Neuronal stem cell (in vitro differentiated cells): ENCODE results near the gene FBL.

Source experiments
- DNase-seq: peaks from one replicate; pipeline ENCODE4 v3.0.0-alpha.2; 2013; ENCODE audit warnings: low spot score
- H2AFZ ChIP-seq: one replicate; pipeline ENCODE4 v1.6.1; 2013; ENCODE audit warnings: mild to moderate bottlenecking, low read length, inconsistent platforms
- H2AK5ac ChIP-seq: 2 replicates; pipeline ENCODE4 v1.6.1; 2013; ENCODE audit warnings: low read depth, mild to moderate bottlenecking, inconsistent platforms, low read length, moderate library complexity, mixed read lengths
- H2BK120ac ChIP-seq: 2 replicates; pipeline ENCODE4 v1.6.1; 2013; ENCODE audit warnings: low read depth, mild to moderate bottlenecking, inconsistent platforms, low read length, moderate library complexity, mixed read lengths
- H2BK12ac ChIP-seq: one replicate; pipeline ENCODE4 v1.6.1; 2013; ENCODE audit warnings: low read length, inconsistent platforms
- H2BK15ac ChIP-seq: 2 replicates; pipeline ENCODE4 v1.6.1; 2013; ENCODE audit warnings: mild to moderate bottlenecking, low read length, inconsistent platforms, mixed read lengths
- H2BK5ac ChIP-seq: one replicate; pipeline ENCODE4 v1.6.1; 2013; ENCODE audit warnings: inconsistent platforms, mild to moderate bottlenecking, low read length, moderate library complexity
- H3K14ac ChIP-seq: one replicate; pipeline ENCODE4 v1.6.1; 2013; ENCODE audit warnings: low read length, inconsistent platforms
- H3K18ac ChIP-seq: 2 replicates; pipeline ENCODE4 v1.6.1; 2013; ENCODE audit warnings: low read length, inconsistent platforms
- H3K23ac ChIP-seq: 2 replicates; pipeline ENCODE4 v1.6.1; 2013; ENCODE audit warnings: low read depth, mild to moderate bottlenecking, mixed read lengths, low read length, inconsistent platforms; ENCODE audit not compliant: poor library complexity
- H3K27ac ChIP-seq: replicated peaks from 3 replicates; pipeline ENCODE4 v1.5.1; 2013; ENCODE audit warnings: low read length, inconsistent platforms
- H3K27me3 ChIP-seq, 3 experiments: 2 replicates each; pipeline ENCODE4 v1.6.1; 2013; ENCODE audit warnings: low read length in 3 of 3, mild to moderate bottlenecking in 2 of 3, inconsistent platforms in 1 of 3, low read depth in 1 of 3, mixed read lengths in 1 of 3, moderate library complexity in 1 of 3; ENCODE audit not compliant: control insufficient read depth in 3 of 3, insufficient read depth in 3 of 3
- H3K36me3 ChIP-seq, 2 donors: replicated peaks in 1 of 2; 2 replicates each; pipeline ENCODE4 v1.6.1; 2013; ENCODE audit warnings: low read length in 2 of 2; ENCODE audit not compliant: control insufficient read depth in 2 of 2, insufficient read depth in 2 of 2
- H3K4ac ChIP-seq: 2 replicates; pipeline ENCODE4 v1.6.1; 2013; ENCODE audit warnings: inconsistent platforms, mild to moderate bottlenecking, low read length, moderate library complexity
- H3K4me1 ChIP-seq, 2 donors: 1 replicate in 1 of 2; 2 replicates in 1 of 2; pipeline ENCODE4 v1.6.1; 2013; ENCODE audit warnings: low read length in 2 of 2, low read depth in 1 of 2; ENCODE audit not compliant: control insufficient read depth in 2 of 2, insufficient read depth in 1 of 2
- H3K4me2 ChIP-seq: one replicate; pipeline ENCODE4 v1.6.1; 2013; ENCODE audit warnings: mild to moderate bottlenecking, low read length, inconsistent platforms; ENCODE audit not compliant: insufficient read depth, poor library complexity, severe bottlenecking
- H3K4me3 ChIP-seq, 2 donors: 2 replicates each; pipeline ENCODE4 v1.5.1; 2013; ENCODE audit warnings: low read length in 2 of 2, mild to moderate bottlenecking in 2 of 2, inconsistent platforms in 1 of 2, moderate library complexity in 1 of 2
- H3K79me1 ChIP-seq: one replicate; pipeline ENCODE4 v1.6.1; 2013; ENCODE audit warnings: low read depth, mild to moderate bottlenecking, inconsistent platforms, low read length, moderate library complexity
- H3K9ac ChIP-seq: one replicate; pipeline ENCODE4 v1.6.1; 2013; ENCODE audit warnings: mild to moderate bottlenecking, low read depth, low read length, inconsistent platforms; ENCODE audit not compliant: poor library complexity
- H3K9me3 ChIP-seq, 2 donors: replicated peaks in 1 of 2; 2 replicates each; pipeline versions ENCODE3 to v1.6.1; 2013; ENCODE audit warnings: low read length in 2 of 2, mild to moderate bottlenecking in 2 of 2, inconsistent platforms in 1 of 2, low read depth in 1 of 2, mixed read lengths in 1 of 2, moderate library complexity in 1 of 2; ENCODE audit not compliant: control insufficient read depth in 2 of 2, insufficient read depth in 1 of 2
- H4K8ac ChIP-seq: one replicate; pipeline ENCODE4 v1.6.1; 2013; ENCODE audit warnings: low read depth, mild to moderate bottlenecking, inconsistent platforms, low read length, moderate library complexity
- H4K91ac ChIP-seq: one replicate; pipeline ENCODE4 v1.6.1; 2013; ENCODE audit warnings: low read length, low read depth, mild to moderate bottlenecking, inconsistent platforms; ENCODE audit not compliant: poor library complexity
- WGBS, 2 donors: extraction: QIAGEN DNeasy Blood & Tissue Kit; methylation state at CpG; one replicate each; pipeline ENCODE4 v1.1.7; 2013; ENCODE audit warnings: missing lambda C conversion rate in 2 of 2, mixed read lengths in 1 of 2; ENCODE audit not compliant: insufficient read length in 2 of 2, insufficient replicate concordance in 1 of 2; ENCODE audit errors: extremely low coverage in 2 of 2; 5-methylcytosine and 5-hydroxymethylcytosine counted together

Gene FBL

GRCh38 chr19:39867133-39867532 lies 21.0 kb upstream of the FBL start:
- no peak for DNase-seq
- H3K9ac ChIP-seq = no peak overlapping the region
- peak overlapping the region; percentile 47 for H3K14ac ChIP-seq
- no CpG with 5 or more reads among the region's 2 CpGs for WGBS, 2 donors
- H2AK5ac ChIP-seq = no peak overlapping the region
- H2BK12ac ChIP-seq = no peak overlapping the region
- no peak overlapping the region for H4K8ac ChIP-seq
- H3K27me3 ChIP-seq = peaks cover 0 to 8% (median 0%) of the 10 kb centered on the region in 3 experiments
- no peak overlapping the region for H3K4ac ChIP-seq
- H3K4me1 ChIP-seq = peaks cover 0 to 5% of the 10 kb centered on the region in 2 donors
- peak overlapping the region; percentile 1 for H3K23ac ChIP-seq
- no peak overlapping the region for H2BK120ac ChIP-seq
- no peak overlapping the region for H3K27ac ChIP-seq
- no peak overlapping the region for H3K18ac ChIP-seq
- H3K4me3 ChIP-seq = no peak overlapping the region
- H3K9me3 ChIP-seq = no peaks in the 10 kb centered on the region
- no peaks in the 10 kb centered on the region for H3K79me1 ChIP-seq
- no peak overlapping the region for H2BK5ac ChIP-seq
- H2AFZ ChIP-seq = no peak overlapping the region
- H3K36me3 ChIP-seq = no peaks in the 10 kb centered on the region
- H2BK15ac ChIP-seq = no peak overlapping the region
- no peak overlapping the region for H4K91ac ChIP-seq
- H3K4me2 ChIP-seq = no peak overlapping the region

- Histone ChIP-seq H3K4me2 (no peak overlapping the region), H2BK120ac (no peak overlapping the region), H2AK5ac (no peak overlapping the region), H3K4ac (no peak overlapping the region), H3K27me3 (peaks cover 0 to 8% (median 0%) of the 10 kb centered on the region in 3 experiments), H3K4me3 (no peak overlapping the region), H3K18ac (no peak overlapping the region), H2BK15ac (no peak overlapping the region), H3K79me1 (no peaks in the 10 kb centered on the region), H3K4me1 (peaks cover 0 to 5% of the 10 kb centered on the region in 2 donors), H3K9ac (no peak overlapping the region), H4K91ac (no peak overlapping the region), H3K36me3 (no peaks in the 10 kb centered on the region), H3K23ac (no peak overlapping the region), H3K9me3 (no peaks in the 10 kb centered on the region), H4K8ac (no peak overlapping the region), H3K27ac (no peak overlapping the region), H2AFZ (no peak overlapping the region), H2BK5ac (no peak overlapping the region), H3K14ac (no peak overlapping the region), H2BK12ac (no peak overlapping the region)
- no peak for DNase-seq
- no CpG with 5 or more reads among the region's 5 CpGs for WGBS, 2 donors
Observed at GRCh38 chr19:39865953-39866352, 19.8 kb upstream of the FBL start.

- Histone ChIP-seq H3K9ac (no peak overlapping the region), H3K79me1 (no peaks in the 10 kb centered on the region), H2BK120ac (no peak overlapping the region), H2BK15ac (no peak overlapping the region), H3K4me2 (no peak overlapping the region), H3K9me3 (no peaks in the 10 kb centered on the region), H3K18ac (no peak overlapping the region), H2AK5ac (no peak overlapping the region), H3K36me3 (no peaks in the 10 kb centered on the region), H3K4me1 (peaks cover 0 to 3% of the 10 kb centered on the region in 2 donors), H2AFZ (no peak overlapping the region), H2BK12ac (no peak overlapping the region), H3K27me3 (peaks cover 0 to 8% (median 0%) of the 10 kb centered on the region in 3 experiments), H4K91ac (no peak overlapping the region), H2BK5ac (no peak overlapping the region), H3K23ac (no peak overlapping the region), H4K8ac (no peak overlapping the region), H3K4me3 (no peak overlapping the region), H3K4ac (no peak overlapping the region), H3K14ac (no peak overlapping the region), H3K27ac (no peak overlapping the region)
- WGBS, 2 donors = no CpG with 5 or more reads among the region's 2 CpGs
- DNase-seq = no peak
Observed at GRCh38 chr19:39865186-39865585, 19.0 kb upstream of the FBL start.

- Histone ChIP-seq H3K23ac (no peak overlapping the region), H3K4me2 (no peak overlapping the region)
Observed at GRCh38 chr19:39864118-39864517, 17.9 kb upstream of the FBL start.

More at GRCh38 chr19:39864118-39864517, 17.9 kb upstream of the FBL start:
- DNase-seq = no peak
- Histone ChIP-seq H2BK5ac (no peak overlapping the region), H3K14ac (no peak overlapping the region), H2AFZ (no peak overlapping the region), H3K18ac (no peak overlapping the region), H3K27ac (no peak overlapping the region), H2BK120ac (no peak overlapping the region), H2BK15ac (no peak overlapping the region), H4K91ac (no peak overlapping the region), H3K9ac (no peak overlapping the region), H3K4me1 (no peaks in the 10 kb centered on the region), H2AK5ac (no peak overlapping the region), H3K4ac (no peak overlapping the region), H3K36me3 (no peaks in the 10 kb centered on the region), H3K9me3 (no peaks in the 10 kb centered on the region), H3K79me1 (no peaks in the 10 kb centered on the region), H4K8ac (no peak overlapping the region), H2BK12ac (no peak overlapping the region), H3K27me3 (peaks cover 0 to 8% (median 0%) of the 10 kb centered on the region in 3 experiments), H3K4me3 (no peak overlapping the region)
- WGBS, 2 donors = no CpG with 5 or more reads among the region's 2 CpGs
